ENCODE measurements around the gene UNC50.

DNA sequence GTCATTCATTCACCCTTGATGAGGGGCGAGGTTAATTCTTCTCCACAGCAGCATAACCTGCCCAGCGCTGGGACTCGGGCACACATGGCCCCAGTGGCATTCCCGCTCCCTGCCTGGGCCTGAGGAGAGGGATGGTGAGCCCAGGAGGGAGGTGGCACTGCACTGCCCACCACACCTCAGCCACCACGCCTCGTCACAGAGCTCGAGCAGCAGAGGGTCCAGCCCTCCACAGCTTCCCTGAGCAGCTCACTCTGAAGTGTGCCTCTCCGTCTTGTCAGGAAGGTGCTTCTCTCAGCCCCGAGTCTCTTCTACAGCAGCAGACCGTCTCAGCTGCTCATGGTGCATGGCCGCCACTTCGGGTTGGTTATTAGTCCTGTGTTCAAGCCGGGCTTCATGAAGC is 35.0 kb upstream of the UNC50 start:
- TF ChIP-seq, protein P1, sequence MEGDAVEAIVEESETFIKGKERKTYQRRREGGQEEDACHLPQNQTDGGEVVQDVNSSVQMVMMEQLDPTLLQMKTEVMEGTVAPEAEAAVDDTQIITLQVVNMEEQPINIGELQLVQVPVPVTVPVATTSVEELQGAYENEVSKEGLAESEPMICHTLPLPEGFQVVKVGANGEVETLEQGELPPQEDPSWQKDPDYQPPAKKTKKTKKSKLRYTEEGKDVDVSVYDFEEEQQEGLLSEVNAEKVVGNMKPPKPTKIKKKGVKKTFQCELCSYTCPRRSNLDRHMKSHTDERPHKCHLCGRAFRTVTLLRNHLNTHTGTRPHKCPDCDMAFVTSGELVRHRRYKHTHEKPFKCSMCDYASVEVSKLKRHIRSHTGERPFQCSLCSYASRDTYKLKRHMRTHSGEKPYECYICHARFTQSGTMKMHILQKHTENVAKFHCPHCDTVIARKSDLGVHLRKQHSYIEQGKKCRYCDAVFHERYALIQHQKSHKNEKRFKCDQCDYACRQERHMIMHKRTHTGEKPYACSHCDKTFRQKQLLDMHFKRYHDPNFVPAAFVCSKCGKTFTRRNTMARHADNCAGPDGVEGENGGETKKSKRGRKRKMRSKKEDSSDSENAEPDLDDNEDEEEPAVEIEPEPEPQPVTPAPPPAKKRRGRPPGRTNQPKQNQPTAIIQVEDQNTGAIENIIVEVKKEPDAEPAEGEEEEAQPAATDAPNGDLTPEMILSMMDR (IDR thresholded peaks at IDR 0.05; ENCODE audit: low read length) = no peak
- TF ChIP-seq EZH2 (IDR thresholded peaks at IDR 0.05; ENCODE audit: borderline replicate concordance, low read length) = no peak
